MM.1S (cell line): ENCODE measurements around the gene TMPRSS9.

Experiments
- EZH2 ChIP-seq: fragments of 300-600 bp; sonication (generic); optimal IDR thresholded peaks from 2 replicates; pipeline ENCODE3; 2017; ENCODE audit warnings: low read depth, mild to moderate bottlenecking, antibody characterized with exemption, low read length, mixed read lengths
- EZH2phosphoT487 ChIP-seq: fragments of 300-600 bp; sonication (generic); IDR thresholded peaks from 2 replicates; pipeline ENCODE4 v1.6.1; 2018; ENCODE audit warnings: antibody characterized with exemption, low read length
- TF ChIP-seq, protein P1 (sequence below): fragments of 300-600 bp; sonication (generic); IDR thresholded peaks from 2 replicates; pipeline ENCODE4 v1.5.1; 2016; ENCODE audit warnings: antibody characterized with exemption, low read length, mixed read lengths

GRCh38 chr19:2431318-2432055 is 71.4 kb downstream of the TMPRSS9 start:
- TF ChIP-seq, protein P1, sequence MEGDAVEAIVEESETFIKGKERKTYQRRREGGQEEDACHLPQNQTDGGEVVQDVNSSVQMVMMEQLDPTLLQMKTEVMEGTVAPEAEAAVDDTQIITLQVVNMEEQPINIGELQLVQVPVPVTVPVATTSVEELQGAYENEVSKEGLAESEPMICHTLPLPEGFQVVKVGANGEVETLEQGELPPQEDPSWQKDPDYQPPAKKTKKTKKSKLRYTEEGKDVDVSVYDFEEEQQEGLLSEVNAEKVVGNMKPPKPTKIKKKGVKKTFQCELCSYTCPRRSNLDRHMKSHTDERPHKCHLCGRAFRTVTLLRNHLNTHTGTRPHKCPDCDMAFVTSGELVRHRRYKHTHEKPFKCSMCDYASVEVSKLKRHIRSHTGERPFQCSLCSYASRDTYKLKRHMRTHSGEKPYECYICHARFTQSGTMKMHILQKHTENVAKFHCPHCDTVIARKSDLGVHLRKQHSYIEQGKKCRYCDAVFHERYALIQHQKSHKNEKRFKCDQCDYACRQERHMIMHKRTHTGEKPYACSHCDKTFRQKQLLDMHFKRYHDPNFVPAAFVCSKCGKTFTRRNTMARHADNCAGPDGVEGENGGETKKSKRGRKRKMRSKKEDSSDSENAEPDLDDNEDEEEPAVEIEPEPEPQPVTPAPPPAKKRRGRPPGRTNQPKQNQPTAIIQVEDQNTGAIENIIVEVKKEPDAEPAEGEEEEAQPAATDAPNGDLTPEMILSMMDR, result no peak
- TF ChIP-seq EZH2phosphoT487 (no peak), EZH2 (no peak)
